IMR-90 (cell line): ENCODE measurements around the gene SLC39A11. TPM values are rescaled to one million over a fixed set of nuclear protein-coding genes. Genes with fewer than 3 reads are reported as not detected.

Experiments
- ATAC-seq: fragments of 200-7000 bp; cut with Tn5 transposase; 2 replicates; pipeline ENCODE4 v1.9.1; 2020; ENCODE audit warnings: low read depth, mild to moderate bottlenecking, moderate library complexity
- BruUV-seq: library from RNA; stranded (reverse); fragments of 400-500 nt; replicated peaks from 2 replicates; lab custom pipeline; 2021; lab: Mats Ljungman, UMichigan
- CTCF ChIA-PET: fragments of 300-600 bp; formaldehyde crosslinking; extraction: SDS; loops from one replicate; lab custom pipeline; 2021; ENCODE audit warnings: antibody characterized with exemption; lab: Yijun Ruan, JAX
- POLR2A ChIA-PET: fragments of 300-600 bp; sonication (Branson Sonifier 250); formaldehyde crosslinking; loops from one replicate; lab custom pipeline; 2022; ENCODE audit warnings: antibody characterized with exemption; ENCODE audit not compliant: unreplicated experiment; lab: Charles Lee
- DNase-seq: peaks from one replicate; pipeline ENCODE4 v3.0.0; 2013
- H2AFZ ChIP-seq: replicated peaks from 2 replicates; pipeline ENCODE3; 2013; ENCODE audit warnings: low read length, mild to moderate bottlenecking; ENCODE audit not compliant: poor library complexity
- H2AK5ac ChIP-seq: 2 replicates; pipeline ENCODE4 v1.6.1; 2013; ENCODE audit warnings: low read depth, low read length, inconsistent platforms
- H2AK9ac ChIP-seq: replicated peaks from 2 replicates; pipeline ENCODE3; 2013; ENCODE audit warnings: mild to moderate bottlenecking, low read depth, low read length, moderate library complexity; ENCODE audit not compliant: poor library complexity
- H2BK120ac ChIP-seq: 2 replicates; pipeline ENCODE4 v1.6.1; 2013; ENCODE audit warnings: low read depth, low read length, inconsistent platforms
- H2BK15ac ChIP-seq: 3 replicates; pipeline ENCODE4 v1.6.1; 2013; ENCODE audit warnings: low read depth, low read length, inconsistent platforms
- H2BK20ac ChIP-seq: 2 replicates; pipeline ENCODE4 v1.6.1; 2013; ENCODE audit warnings: low read depth, mild to moderate bottlenecking, inconsistent platforms, low read length, moderate library complexity
- H2BK5ac ChIP-seq: 2 replicates; pipeline ENCODE4 v1.6.1; 2013; ENCODE audit warnings: mild to moderate bottlenecking, low read depth, low read length, inconsistent platforms; ENCODE audit not compliant: poor library complexity, severe bottlenecking
- H3K14ac ChIP-seq: replicated peaks from 2 replicates; pipeline ENCODE4 v1.6.1; 2013; ENCODE audit warnings: low read depth, low read length, inconsistent platforms
- H3K18ac ChIP-seq: 2 replicates; pipeline ENCODE4 v1.6.1; 2013; ENCODE audit warnings: low read depth, low read length, control low read depth
- H3K23ac ChIP-seq: 2 replicates; pipeline ENCODE4 v1.6.1; 2013; ENCODE audit warnings: low read depth, low read length, inconsistent platforms
- H3K27ac ChIP-seq: 2 replicates; pipeline ENCODE4 v1.5.1; 2013; ENCODE audit warnings: mild to moderate bottlenecking, control low read depth, low read length; ENCODE audit not compliant: insufficient read depth
- H3K27me3 ChIP-seq: 2 replicates; pipeline ENCODE4 v1.6.1; 2013; ENCODE audit warnings: low read length; ENCODE audit not compliant: control insufficient read depth, insufficient read depth
- H3K36me3 ChIP-seq: 2 replicates; pipeline ENCODE4 v1.6.1; 2013; ENCODE audit warnings: low read length, mixed read lengths; ENCODE audit not compliant: control insufficient read depth, insufficient read depth
- H3K4ac ChIP-seq: 2 replicates; pipeline ENCODE4 v1.6.1; 2013; ENCODE audit warnings: low read depth, low read length, inconsistent platforms
- H3K4me1 ChIP-seq: 2 replicates; pipeline ENCODE4 v1.6.1; 2013; ENCODE audit warnings: low read length, mixed read lengths; ENCODE audit not compliant: control insufficient read depth, insufficient read depth
- H3K4me2 ChIP-seq: 2 replicates; pipeline ENCODE4 v1.6.1; 2013; ENCODE audit warnings: low read depth, mild to moderate bottlenecking, control low read depth, low read length, moderate library complexity
- H3K4me3 ChIP-seq: 2 replicates; pipeline ENCODE4 v1.5.1; 2013; ENCODE audit warnings: low read depth, mild to moderate bottlenecking, control low read depth, low read length, moderate library complexity; ENCODE audit not compliant: insufficient read depth
- H3K56ac ChIP-seq: 2 replicates; pipeline ENCODE4 v1.6.1; 2013; ENCODE audit warnings: low read length, inconsistent platforms; ENCODE audit not compliant: insufficient read depth; ENCODE audit errors: extremely low read depth
- H3K79me1 ChIP-seq, 2 experiments: 2 replicates each; pipeline ENCODE4 v1.6.1; 2013; ENCODE audit warnings: low read length in 2 of 2, inconsistent platforms in 1 of 2, low read depth in 1 of 2
- H3K9ac ChIP-seq: 2 replicates; pipeline ENCODE4 v1.6.1; 2013; ENCODE audit warnings: low read depth, low read length, control low read depth
- H3K9me1 ChIP-seq: 2 replicates; pipeline ENCODE4 v1.6.1; 2013; ENCODE audit warnings: low read length, inconsistent platforms; ENCODE audit not compliant: insufficient read depth
- H3K9me3 ChIP-seq: 2 replicates; pipeline ENCODE4 v1.6.1; 2013; ENCODE audit warnings: low read length; ENCODE audit not compliant: control insufficient read depth, insufficient read depth
- H4K20me1 ChIP-seq: 2 replicates; pipeline ENCODE4 v1.6.1; 2013; ENCODE audit warnings: low read length, inconsistent platforms; ENCODE audit not compliant: insufficient read depth
- H4K5ac ChIP-seq: 2 replicates; pipeline ENCODE4 v1.6.1; 2013; ENCODE audit warnings: mild to moderate bottlenecking, low read depth, low read length, control low read depth
- H4K8ac ChIP-seq, 2 experiments: 2 replicates each; pipeline ENCODE4 v1.6.1; 2013; ENCODE audit warnings: low read depth in 2 of 2, low read length in 2 of 2, control low read depth in 1 of 2, inconsistent platforms in 1 of 2
- H4K91ac ChIP-seq: 2 replicates; pipeline ENCODE4 v1.6.1; 2013; ENCODE audit warnings: low read depth, low read length, inconsistent platforms; ENCODE audit not compliant: insufficient read depth
- BHLHE40 ChIP-seq: fragments of 150-350 bp; IDR thresholded peaks from 2 replicates; pipeline ENCODE4 v1.6.1; 2016; ENCODE audit warnings: mild to moderate bottlenecking, low read depth, low read length
- CHD1 ChIP-seq: IDR thresholded peaks from 2 replicates; pipeline ENCODE4 v1.6.1; 2012; ENCODE audit warnings: low read depth, low read length, improper control_type of control experiment
- ELK1 ChIP-seq: fragments of 150-350 bp; IDR thresholded peaks from 2 replicates; pipeline ENCODE4 v1.6.1; 2016; ENCODE audit warnings: low read depth, mild to moderate bottlenecking, low read length, moderate library complexity, borderline replicate concordance
- FOS ChIP-seq: fragments of 150-350 bp; IDR thresholded peaks from 2 replicates; pipeline ENCODE4 v1.6.1; 2016; ENCODE audit warnings: low read depth, low read length
- MAFK ChIP-seq: IDR thresholded peaks from 2 replicates; pipeline ENCODE4 v1.6.1; 2012; ENCODE audit warnings: low read depth, low read length, improper control_type of control experiment
- POLR2A ChIP-seq: IDR thresholded peaks from 2 replicates; pipeline ENCODE4 v1.6.1; 2012; ENCODE audit warnings: mild to moderate bottlenecking, low read depth, low read length
- RAD21 ChIP-seq: IDR thresholded peaks from 2 replicates; pipeline ENCODE4 v1.6.1; 2012; ENCODE audit warnings: low read length, improper control_type of control experiment
- RFX5 ChIP-seq: IDR thresholded peaks from 2 replicates; pipeline ENCODE4 v1.8.0; 2012; ENCODE audit warnings: low read depth, mild to moderate bottlenecking, low read length, moderate library complexity
- USF2 ChIP-seq: fragments of 150-350 bp; IDR thresholded peaks from 2 replicates; pipeline ENCODE4 v1.6.1; 2017; ENCODE audit warnings: mild to moderate bottlenecking, antibody characterized with exemption, low read length, low read depth
- WGBS, 2 experiments: methylation state at CpG; one replicate each; pipeline versions ENCODE4 v1.1.5 to v1.1.7; 2013; ENCODE audit warnings: missing lambda C conversion rate in 2 of 2; ENCODE audit not compliant: insufficient read length in 1 of 2; ENCODE audit errors: extremely low coverage in 2 of 2; 5-methylcytosine and 5-hydroxymethylcytosine counted together
- dilution Hi-C: fragments of 300-500 bp; cut with HindIII; formaldehyde crosslinking; loops from one replicate; pipeline ENCODE4 v1.14.3; 2018; ENCODE audit warnings: low sequenced_read_pairs; ENCODE audit not compliant: unreplicated experiment
- in situ Hi-C: fragments of 300-500 bp; cut with MboI; formaldehyde crosslinking; loops from 3 replicates; pipeline ENCODE4 v1.14.3; 2019; ENCODE audit warnings: low sequenced_read_pairs, inconsistent platforms, mixed read lengths
- intact Hi-C: fragments of 100-400 bp; cut with micrococcal nuclease; formaldehyde crosslinking; loops from 2 replicates; pipeline ENCODE4 v1.10.0; 2022
- polyA plus RNA-seq, 3 experiments: library from polyadenylated mRNA; depleted of rRNA; stranded (reverse); fragments of >200 nt; gene quantifications; 2 replicates each; pipeline ENCODE4 v1.2.3, GENCODE V29; 2012; ENCODE audit warnings: low replicate concordance in 1 of 3
- total RNA-seq: library from RNA; depleted of rRNA; stranded (reverse); fragments of >200 nt; gene quantifications from 2 replicates; pipeline ENCODE4 v1.2.3, GENCODE V29; 2012

The SLC39A11 gene
- total and polyA plus RNA-seq, 2 of the 4 experiments (the other 2 are of a cell fraction) = 8.8 to 14.3 TPM

GRCh38 chr17:72916991-72917390 is 175.5 kb downstream of the SLC39A11 start:
- peak; percentile 42 for DNase-seq
- BruUV-seq = no TSS peak

More at GRCh38 chr17:72916991-72917390, 175.5 kb downstream of the SLC39A11 start:
- ATAC-seq = no peak
- Histone ChIP-seq H3K23ac (no peak overlapping the region), H2BK120ac (no peak overlapping the region), H4K91ac (no peak overlapping the region), H2AK9ac (no peak overlapping the region), H3K27me3 (no peaks in the 10 kb centered on the region), H2BK15ac (no peak overlapping the region), H3K9me1 (no peaks in the 10 kb centered on the region; the same call in 1 of the 2 replicates), H4K20me1 (no peaks in the 10 kb centered on the region), H3K4me3 (no peak overlapping the region), H3K4me2 (no peak overlapping the region), H2AFZ (peak overlapping the region; percentile 18), H3K9ac (no peak overlapping the region), H3K56ac (no peak overlapping the region), H3K18ac (no peak overlapping the region), H4K5ac (no peak overlapping the region), H3K27ac (no peak overlapping the region), H3K4ac (no peak overlapping the region), H2BK5ac (no peak overlapping the region), H4K8ac (no peak overlapping the region), H3K4me1 (no peaks in the 10 kb centered on the region), H3K9me3 (peaks cover 5% of the 10 kb centered on the region; the same call in 1 of the 2 replicates), H3K14ac (no peak overlapping the region), H2BK20ac (no peak overlapping the region), H3K36me3 (no peaks in the 10 kb centered on the region; the same call in 1 of the 2 replicates), H3K79me1 (no peaks in the 10 kb centered on the region), H2AK5ac (no peak overlapping the region)
- in situ Hi-C loops = no loop called here
- intact Hi-C loops = no loop called here
- TF ChIP-seq POLR2A (no peak), ELK1 (no peak), BHLHE40 (no peak), RAD21 (no peak), CHD1 (no peak), RFX5 (no peak), MAFK (no peak), USF2 (no peak), FOS (no peak)
- ChIA-PET CTCF (no interaction called here), POLR2A (no interaction called here)
- WGBS, 2 experiments = no CpG with 5 or more reads among the region's 8 CpGs
- dilution Hi-C loops = no loop called here
